ENCODE data around the gene MS4A6E. TPM values are rescaled to one million over a fixed set of nuclear protein-coding genes. Genes with fewer than 3 reads are reported as not detected.

The MS4A6E gene
- total RNA-seq, 2 donors from 2014 or later, result not detected

- DNase-seq (ENCODE audit: low spot score), result no peak
- intact Hi-C loops (cut with DNase I), result no loop called here
These were observed 43.8 kb downstream of the MS4A6E start for GRCh38 chr11:60370811-60371298.

DNA sequence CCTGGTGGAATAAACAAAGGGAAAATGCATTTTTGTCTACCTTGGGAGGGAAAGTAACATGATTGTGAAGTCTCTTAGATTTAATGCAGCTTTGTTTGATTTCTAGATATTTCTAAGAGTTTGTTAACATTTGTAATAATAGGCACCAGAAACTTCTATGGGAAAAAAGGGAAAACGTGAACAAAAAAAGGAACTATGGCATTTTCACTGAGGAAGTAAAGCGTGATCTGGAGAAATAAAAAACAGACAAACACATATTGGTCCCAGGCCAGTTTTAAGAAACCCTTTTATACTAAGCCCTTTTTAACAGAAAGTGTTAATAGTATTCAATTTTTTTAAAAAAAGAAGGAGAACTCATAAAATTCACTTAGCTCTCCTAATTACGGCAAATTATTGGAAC is 44.3 kb downstream of the MS4A6E start:
- DNase-seq (ENCODE audit: low spot score), result no peak
- intact Hi-C loops (cut with DNase I), result no loop called here

DNA sequence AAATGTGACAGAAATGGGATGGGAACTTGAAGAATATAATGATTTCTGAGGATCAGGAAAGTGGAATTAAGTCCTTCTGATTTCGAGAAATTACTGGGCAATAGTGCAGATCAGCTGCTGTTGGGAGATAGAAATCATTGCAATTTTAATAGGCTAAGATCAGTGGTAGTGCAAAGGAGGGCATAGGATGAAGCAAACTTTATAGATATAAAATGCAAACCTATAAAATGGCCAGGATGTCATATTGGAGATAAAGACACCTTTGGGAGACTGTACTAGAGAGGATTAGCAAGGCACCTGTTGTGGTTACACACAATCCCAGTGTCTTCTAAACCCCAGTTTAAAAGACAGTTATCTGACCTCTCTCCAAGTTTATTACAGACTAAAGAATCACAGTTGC is 44.8 kb downstream of the MS4A6E start:
- intact Hi-C loops (cut with DNase I), result no loop called here
- DNase-seq (ENCODE audit: low spot score), result no peak

DNA sequence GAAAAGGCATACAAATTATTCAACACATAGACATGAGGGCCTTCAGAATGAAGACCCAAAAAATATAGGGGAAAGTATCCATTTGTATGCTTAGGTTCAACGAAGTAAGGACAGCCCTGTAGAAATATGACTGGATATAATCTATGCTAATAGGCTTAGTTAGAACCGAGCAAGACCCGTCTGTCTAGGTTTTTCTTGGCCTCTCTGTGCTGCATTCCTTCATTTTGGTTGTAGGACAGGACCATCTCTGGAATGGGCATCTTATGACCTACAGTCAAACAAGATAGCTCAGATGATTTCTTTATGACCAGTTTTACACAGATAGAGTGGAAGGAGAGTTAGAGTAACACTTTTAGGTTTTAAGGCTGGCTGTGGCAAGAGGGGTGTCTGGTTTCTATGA is 45.7 kb downstream of the MS4A6E start:
- DNase-seq (ENCODE audit: low spot score), result no peak
- intact Hi-C loops (cut with DNase I), result no loop called here

DNA sequence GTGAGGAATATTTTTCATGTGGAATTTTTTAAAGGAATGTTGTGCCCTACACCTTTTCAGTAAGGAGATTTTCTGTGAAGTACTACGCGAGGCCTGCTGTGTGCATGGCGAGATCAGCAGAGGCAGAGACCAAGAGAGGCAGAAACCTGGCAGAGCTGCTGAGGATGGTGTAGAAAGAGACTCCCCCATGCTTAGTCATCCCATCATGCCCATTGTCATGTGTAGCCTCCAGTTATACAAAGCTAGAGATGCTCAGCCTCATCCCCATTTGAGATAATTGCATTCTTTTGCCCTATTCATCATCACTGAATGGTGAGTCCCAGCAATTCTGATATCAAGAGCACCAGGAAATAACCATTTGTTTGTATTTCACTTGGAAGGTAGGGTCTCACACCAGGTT is 48.3 kb downstream of the MS4A6E start:
- intact Hi-C loops (cut with DNase I), result no loop called here
- no peak for DNase-seq (ENCODE audit: low spot score)

DNA sequence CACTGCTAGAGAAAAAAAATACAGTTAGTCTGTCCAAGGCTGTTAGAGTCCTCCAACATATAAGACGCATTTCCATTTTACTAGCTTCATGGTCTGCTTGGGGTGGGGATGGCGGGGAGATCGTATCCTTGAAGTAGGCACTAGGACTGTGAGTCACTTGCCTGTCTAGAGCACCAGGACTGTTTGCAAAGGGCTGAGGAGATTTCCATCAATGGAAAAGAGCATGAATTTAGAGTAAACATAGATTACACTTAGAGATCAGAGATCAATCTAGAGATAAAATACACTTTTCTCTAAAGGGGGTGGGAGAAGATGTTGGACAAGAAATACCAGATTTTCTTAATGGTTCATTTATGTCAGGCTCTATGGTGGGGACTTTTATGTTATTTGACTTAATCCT is 49.5 kb downstream of the MS4A6E start:
- intact Hi-C loops (cut with DNase I), result no loop called here
- no peak for DNase-seq (ENCODE audit: low spot score)

- DNase-seq (ENCODE audit: low spot score), result peak; percentile 82
- intact Hi-C loops (cut with DNase I), result no loop called here
These were observed 50.5 kb downstream of the MS4A6E start for GRCh38 chr11:60377401-60378136.

DNA sequence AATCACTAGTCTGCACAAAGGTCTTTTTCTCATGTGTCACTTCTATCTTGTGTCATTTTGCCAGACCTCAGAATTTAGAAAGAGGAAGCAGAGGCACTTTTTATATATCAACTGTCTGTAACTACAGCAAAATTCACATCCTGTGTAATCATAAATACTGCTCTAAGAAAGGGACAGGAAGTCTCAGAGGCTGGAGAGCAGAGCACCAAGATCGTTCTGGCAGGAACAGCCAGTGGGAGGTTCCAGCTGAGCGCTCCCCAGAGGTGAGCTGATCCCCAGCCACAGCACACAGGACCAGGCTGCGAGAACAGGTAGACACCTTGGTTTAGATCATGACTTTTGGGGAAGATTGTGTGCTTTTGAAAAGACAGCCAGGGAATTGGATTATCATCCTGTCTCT is 51.3 kb downstream of the MS4A6E start, which contains the start of gene MS4A7:
Gene MS4A7, plus strand, starts transcription at position 179 of the 400 bp plus-strand sequence. CDS start 4,610 bp downstream, outside the sequence.
- intact Hi-C loops (cut with DNase I), result no loop called here
- DNase-seq (ENCODE audit: low spot score), result peak; percentile 85

- intact Hi-C loops (cut with DNase I), result no loop called here
These were observed 62.3 kb downstream of the MS4A6E start for GRCh38 chr11:60389279-60389910.

GRCh38 chr11:60390419-60390818 is 63.4 kb downstream of the MS4A6E start:
- intact Hi-C loops (cut with DNase I), result no loop called here
- no peak for DNase-seq (ENCODE audit: low spot score)

More at GRCh38 chr11:60389279-60389910, 62.3 kb downstream of the MS4A6E start:
- no peak for DNase-seq (ENCODE audit: low spot score)

Other genes starting within 250 kb of the MS4A6E start
- gene MS4A2, start 238.6 kb upstream of the MS4A6E start, total RNA-seq, result 1 to 10 TPM; 1.2 to 1.4 TPM
- 100 to 1,000 TPM in 1 of 2 donors, 10 to 100 TPM in 1; 50.3 to 190 TPM for gene MS4A6A, start 144.2 kb upstream of the MS4A6E start, total RNA-seq
- gene MS4A4E, start 84.1 kb upstream of the MS4A6E start, total RNA-seq, result 1 to 10 TPM; 1.3 to 7.6 TPM
- 10 to 100 TPM; 30.1 to 72.0 TPM for gene MS4A4A, start 46.6 kb upstream of the MS4A6E start, total RNA-seq
- gene MS4A7, start 51.3 kb downstream of the MS4A6E start, total RNA-seq, result 10 to 100 TPM; 52.5 to 82.7 TPM
- 1 to 10 TPM; 2.2 to 4.4 TPM for gene MS4A14, start 69.2 kb downstream of the MS4A6E start, total RNA-seq
- gene MS4A5, start 102.3 kb downstream of the MS4A6E start, total RNA-seq, result not detected
- 1 to 10 TPM; 1.8 to 2.5 TPM for gene MS4A1, start 128.6 kb downstream of the MS4A6E start, total RNA-seq
- not detected for gene MS4A12, start 165.5 kb downstream of the MS4A6E start, total RNA-seq
- gene MS4A13, start 188.1 kb downstream of the MS4A6E start, total RNA-seq, result not detected